HCT116 (cell line): ENCODE results near the gene PNPLA5. TPM values are rescaled to one million over a fixed set of nuclear protein-coding genes. Genes with fewer than 3 reads are reported as not detected.

ENCODE experiments used
- ATAC-seq: fragments of 200-7000 bp; cut with Tn5 transposase; 2 replicates; pipeline ENCODE4 v1.9.1; 2020; ENCODE audit warnings: mild to moderate bottlenecking, moderate library complexity
- BruUV-seq: library from RNA; stranded (reverse); fragments of 400-500 nt; replicated peaks from 2 replicates; lab custom pipeline; 2021; lab: Mats Ljungman, UMichigan
- CTCF ChIA-PET: fragments of 300-600 bp; sonication (Branson Sonifier 250); formaldehyde crosslinking; loops from one replicate; lab custom pipeline; 2021; ENCODE audit warnings: antibody characterized with exemption; lab: Charles Lee
- POLR2A ChIA-PET: fragments of 300-600, 350-600 bp; sonication (Branson Sonifier 250); formaldehyde crosslinking; loops from one replicate; lab custom pipeline; 2021; ENCODE audit warnings: antibody characterized with exemption; lab: Charles Lee
- RAD21 ChIA-PET, 2 experiments: fragments of 300-600 bp; sonication (Branson Sonifier 250); formaldehyde crosslinking; loops; one replicate each; lab custom pipeline; 2023; ENCODE audit warnings: low total read pairs in 2 of 2; ENCODE audit not compliant: uncharacterized antibody in 2 of 2, unreplicated experiment in 2 of 2, low non-redundant PET in 1 of 2; lab: Charles Lee
- DNase-seq: peaks from one replicate; pipeline ENCODE4 v3.0.0-alpha.2; 2010; ENCODE audit warnings: low read depth, low spot score
- H2AFZ ChIP-seq: fragments of 200-600 bp; shearing (Covaris generic), sonication (generic); 2 replicates; pipeline ENCODE4 v1.6.1; 2017; ENCODE audit warnings: low read depth, mixed run types, mixed read lengths, antibody characterized with exemption, low read length; ENCODE audit not compliant: poor library complexity, severe bottlenecking
- H3K27ac ChIP-seq: 2 replicates; pipeline ENCODE4 v1.5.1; 2012; ENCODE audit warnings: low read depth, low read length
- H3K27me3 ChIP-seq: fragments of 200-600 bp; sonication (generic); 2 replicates; pipeline ENCODE4 v1.6.1; 2016; ENCODE audit warnings: mixed run types, low read length, mixed read lengths; ENCODE audit not compliant: insufficient read depth
- H3K36me3 ChIP-seq, 2 experiments: fragments of 200-500 bp in 1 of 2; fragments of 200-600 bp in 1 of 2; sonication (Bioruptor generic) in 1 of 2; sonication (generic) in 1 of 2; 2 replicates each; pipeline versions ENCODE4 v1.5.1 to v1.6.1; 2014 to 2016; ENCODE audit warnings: low read length in 2 of 2, inconsistent platforms in 1 of 2, mixed read lengths in 1 of 2, mixed run types in 1 of 2; ENCODE audit not compliant: insufficient read depth in 2 of 2, control insufficient read depth in 1 of 2
- H3K4me1 ChIP-seq, 2 experiments: fragments of 200-600 bp in 1 of 2; sonication (generic) in 1 of 2; 2 replicates each; pipeline versions ENCODE4 v1.5.1 to v1.6.1; 2012 to 2017; ENCODE audit warnings: low read length in 2 of 2, inconsistent platforms in 1 of 2, mild to moderate bottlenecking in 1 of 2, mixed read lengths in 1 of 2, mixed run types in 1 of 2, moderate library complexity in 1 of 2; ENCODE audit not compliant: insufficient read depth in 2 of 2, control insufficient read depth in 1 of 2
- H3K4me2 ChIP-seq: fragments of 200-600 bp; sonication (generic); 2 replicates; pipeline ENCODE4 v1.6.1; 2017; ENCODE audit warnings: mixed run types, low read length, mixed read lengths
- H3K4me3 ChIP-seq, 2 experiments: fragments of 200-600 bp in 1 of 2; sonication (generic) in 1 of 2; replicated peaks in 1 of 2; 2 replicates each; pipeline ENCODE4 v1.5.1; 2011 to 2016; ENCODE audit warnings: low read length in 2 of 2, control low read depth in 1 of 2, low read depth in 1 of 2, mild to moderate bottlenecking in 1 of 2, mixed read lengths in 1 of 2, mixed run types in 1 of 2
- H3K79me2 ChIP-seq: fragments of 200-600 bp; sonication (generic); 2 replicates; pipeline ENCODE4 v1.6.1; 2017; ENCODE audit warnings: mild to moderate bottlenecking, mixed run types, low read length, moderate library complexity, mixed read lengths; ENCODE audit not compliant: insufficient read depth
- H3K9ac ChIP-seq: fragments of 200-600 bp; sonication (generic); 2 replicates; pipeline ENCODE4 v1.6.1; 2016; ENCODE audit warnings: low read length, mixed read lengths
- H3K9me2 ChIP-seq: fragments of 200-600 bp; sonication (generic), shearing (Covaris generic); 2 replicates; pipeline ENCODE4 v1.6.1; 2017; ENCODE audit warnings: mixed run types, mild to moderate bottlenecking, moderate library complexity; ENCODE audit not compliant: insufficient read depth
- H3K9me3 ChIP-seq, 2 experiments: fragments of 200-500 bp in 1 of 2; fragments of 200-600 bp in 1 of 2; sonication (Bioruptor generic) in 1 of 2; sonication (generic) in 1 of 2; 2 replicates each; pipeline ENCODE4 v1.6.1; 2014 to 2017; ENCODE audit warnings: low read length in 2 of 2, mixed read lengths in 2 of 2, inconsistent platforms in 1 of 2, low read depth in 1 of 2, mild to moderate bottlenecking in 1 of 2, mixed run types in 1 of 2, moderate library complexity in 1 of 2; ENCODE audit not compliant: control insufficient read depth in 1 of 2, insufficient read depth in 1 of 2
- H4K20me1 ChIP-seq: fragments of 200-600 bp; sonication (generic), shearing (Covaris generic); 2 replicates; pipeline ENCODE4 v1.6.1; 2017; ENCODE audit warnings: mixed run types, mild to moderate bottlenecking, moderate library complexity; ENCODE audit not compliant: insufficient read depth
- ATF3 ChIP-seq: IDR thresholded peaks from 2 replicates; pipeline ENCODE4 v1.6.1; 2012
- EGR1 ChIP-seq: IDR thresholded peaks from 2 replicates; pipeline ENCODE4 v1.6.1; 2012; ENCODE audit warnings: low read depth
- ELF1 ChIP-seq: IDR thresholded peaks from 2 replicates; pipeline ENCODE4 v1.6.1; 2012; ENCODE audit warnings: low read depth, borderline replicate concordance
- EZH2 ChIP-seq: fragments of 200-600 bp; sonication (generic); IDR thresholded peaks from 2 replicates; pipeline ENCODE4 v1.6.1; 2017; ENCODE audit warnings: antibody characterized with exemption, mixed run types
- EZH2phosphoT487 ChIP-seq: fragments of 200-600 bp; IDR thresholded peaks from 2 replicates; pipeline ENCODE4 v1.6.1; 2018; ENCODE audit warnings: antibody characterized with exemption, borderline replicate concordance
- JUND ChIP-seq: IDR thresholded peaks from 2 replicates; pipeline ENCODE4 v1.6.1; 2012
- POLR2AphosphoS5 ChIP-seq: IDR thresholded peaks from 2 replicates; pipeline ENCODE4 v1.6.1; 2011; ENCODE audit warnings: mild to moderate bottlenecking, low read depth, low read length, moderate library complexity
- RAD21 ChIP-seq: IDR thresholded peaks from 2 replicates; pipeline ENCODE4 v1.6.1; 2012; ENCODE audit warnings: low read depth, mild to moderate bottlenecking
- REST ChIP-seq: IDR thresholded peaks from 2 replicates; pipeline ENCODE4 v1.6.1; 2012; ENCODE audit warnings: low read depth
- SIN3A ChIP-seq: IDR thresholded peaks from 2 replicates; pipeline ENCODE4 v1.6.1; 2012; ENCODE audit warnings: low read depth
- SP1 ChIP-seq: IDR thresholded peaks from 2 replicates; pipeline ENCODE4 v1.6.1; 2012; ENCODE audit warnings: low read depth
- TCF7L2 ChIP-seq: IDR thresholded peaks from 2 replicates; pipeline ENCODE4 v1.7.0; 2011; ENCODE audit warnings: borderline replicate concordance, inconsistent platforms; ENCODE audit not compliant: insufficient read depth, insufficient read length; ENCODE audit errors: extremely low read depth
- YY1 ChIP-seq: IDR thresholded peaks from 2 replicates; pipeline ENCODE4 v1.6.1; 2011; ENCODE audit warnings: low read length, low read depth, moderate library complexity, mild to moderate bottlenecking; ENCODE audit not compliant: insufficient replicate concordance; ENCODE audit errors: extremely low read depth
- ZBTB33 ChIP-seq: IDR thresholded peaks from 2 replicates; pipeline ENCODE4 v1.6.1; 2011; ENCODE audit warnings: mild to moderate bottlenecking, low read length, moderate library complexity; ENCODE audit not compliant: insufficient replicate concordance; ENCODE audit errors: extremely low read depth
- ZFX ChIP-seq: fragments of 450-650 bp; IDR thresholded peaks from 2 replicates; pipeline ENCODE4 v1.6.1; 2017
- ZNF274 ChIP-seq: fragments of 200-500 bp; sonication (Bioruptor generic); IDR thresholded peaks from 2 replicates; pipeline ENCODE4 v1.6.1; 2014; ENCODE audit warnings: mild to moderate bottlenecking, low read depth, low read length, inconsistent platforms
- intact Hi-C: fragments of 100-400 bp; cut with micrococcal nuclease; formaldehyde crosslinking; loops from 2 replicates; pipeline ENCODE4 v1.10.0; 2022
- total RNA-seq: library from RNA; stranded (reverse); gene quantifications from one replicate; pipeline ENCODE4 v1.2.1, GENCODE V29; 2021; ENCODE audit not compliant: unreplicated experiment

Gene PNPLA5
- total RNA-seq, 1 experiment from 2014 or later: 2.9 TPM

GRCh38 chr22:43841742-43842141 is 50.1 kb downstream of the PNPLA5 start:
- CTCF ChIA-PET: no interaction called here
- H3K79me2 ChIP-seq: peaks cover 7% of the 10 kb centered on the region; the same call in 1 of the 2 replicates
- H3K27me3 ChIP-seq: no peaks in the 10 kb centered on the region
- intact Hi-C loops: no loop called here
- DNase-seq (no peak), ATAC-seq (no peak)
- no peaks in the 10 kb centered on the region for H3K9me3 ChIP-seq
- H3K27ac ChIP-seq: no peak overlapping the region
- RAD21 ChIA-PET: no interaction called here
- H3K4me3 ChIP-seq: no peak overlapping the region
- POLR2A ChIA-PET: no interaction called here
- H2AFZ ChIP-seq: no peak overlapping the region
- H3K36me3 ChIP-seq: no peaks in the 10 kb centered on the region
- TF ChIP-seq ZBTB33 (no peak), ATF3 (no peak), ZNF274 (no peak), ELF1 (no peak), RAD21 (no peak), SP1 (no peak)
- no peaks in the 10 kb centered on the region for H3K4me1 ChIP-seq
- BruUV-seq: no TSS peak
- H3K9ac ChIP-seq: no peak overlapping the region
- no peaks in the 10 kb centered on the region for H4K20me1 ChIP-seq
- H3K4me2 ChIP-seq: no peak overlapping the region
- no peaks in the 10 kb centered on the region for H3K9me2 ChIP-seq

- Histone ChIP-seq H3K36me3 (no peaks in the 10 kb centered on the region), H3K27ac (no peak overlapping the region), H3K27me3 (no peaks in the 10 kb centered on the region), H2AFZ (no peak overlapping the region), H3K9me2 (no peaks in the 10 kb centered on the region), H3K4me3 (no peak overlapping the region), H3K9ac (no peak overlapping the region), H3K4me2 (no peak overlapping the region), H3K79me2 (peaks cover 4% of the 10 kb centered on the region; the same call in 1 of the 2 replicates), H4K20me1 (no peaks in the 10 kb centered on the region), H3K9me3 (no peaks in the 10 kb centered on the region), H3K4me1 (no peaks in the 10 kb centered on the region)
- RAD21 ChIA-PET: no interaction called here
- no peak for TF ChIP-seq SP1
- TF ChIP-seq EZH2: no peak
- no peak for TF ChIP-seq POLR2AphosphoS5
- no peak for TF ChIP-seq ELF1
- TF ChIP-seq REST: no peak
- TF ChIP-seq EGR1: no peak
- TF ChIP-seq ZFX: no peak
- no peak for TF ChIP-seq JUND
- TF ChIP-seq TCF7L2: no peak
- TF ChIP-seq EZH2phosphoT487: no peak
- TF ChIP-seq SIN3A: no peak
- TF ChIP-seq YY1: no peak
- no peak for TF ChIP-seq ZNF274
- POLR2A ChIA-PET: no interaction called here
- ATAC-seq (no peak), DNase-seq (no peak)
- CTCF ChIA-PET: no interaction called here
- no TSS peak for BruUV-seq
- intact Hi-C loops: no loop called here
Observed at GRCh38 chr22:43840851-43841250, 51.0 kb downstream of the PNPLA5 start.
